Activated gamma-delta T cell treated with anti-CD3 and anti-CD28 coated beads, Interleukin-2, amount 50 U/mL, for 16 hours (primary cell): ENCODE results near the gene CYB561.

ENCODE experiments used
- DNase-seq: peaks from one replicate; pipeline ENCODE4 v3.0.0-alpha.2; 2020; ENCODE audit warnings: low read depth

CYB561 gene

GRCh38 chr17:63407741-63408330, 38.3 kb downstream of the CYB561 start:
- DNase-seq: no peak

DNA sequence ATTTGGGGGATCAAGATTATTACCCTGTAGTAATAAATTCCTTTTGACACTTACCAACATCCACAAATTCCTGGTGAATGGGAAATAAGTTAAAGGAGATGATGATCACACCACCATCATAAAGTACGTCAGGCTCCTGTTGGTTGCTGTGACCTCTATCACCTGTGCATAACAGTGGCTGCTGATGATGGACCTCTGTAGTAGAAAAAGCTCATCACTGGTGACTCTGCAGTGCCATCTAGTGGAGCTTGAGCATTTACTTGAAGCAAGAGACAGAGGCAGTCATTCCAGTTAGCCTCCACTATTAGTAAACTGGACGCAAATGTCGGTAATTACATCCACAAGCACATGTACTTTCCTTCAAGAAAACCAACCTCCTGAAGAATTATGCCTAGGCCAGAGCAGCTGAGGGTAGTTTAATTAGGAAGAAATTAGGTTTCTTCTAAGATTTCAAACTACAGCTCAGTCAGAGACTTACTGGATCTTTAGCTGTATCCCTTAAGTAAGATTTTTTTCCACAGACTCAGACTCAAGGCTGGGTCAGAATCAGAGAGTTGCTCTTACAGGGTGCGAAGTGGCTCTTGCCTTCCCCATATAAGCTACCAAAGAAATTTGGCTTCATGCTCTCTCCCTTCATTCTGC, 39.3 kb downstream of the CYB561 start:
- peak; percentile 56 for DNase-seq

- no peak for DNase-seq
These were observed 40.3 kb downstream of the CYB561 start for GRCh38 chr17:63405741-63406261.

- no peak for DNase-seq
These were observed 41.1 kb downstream of the CYB561 start for GRCh38 chr17:63405020-63405419.

GRCh38 chr17:63402431-63403212, 43.5 kb downstream of the CYB561 start:
- DNase-seq: no peak

- DNase-seq: no peak
These were observed 46.2 kb downstream of the CYB561 start for GRCh38 chr17:63399856-63400255.

- DNase-seq: no peak
These were observed 46.8 kb downstream of the CYB561 start for GRCh38 chr17:63399316-63399715.

DNA sequence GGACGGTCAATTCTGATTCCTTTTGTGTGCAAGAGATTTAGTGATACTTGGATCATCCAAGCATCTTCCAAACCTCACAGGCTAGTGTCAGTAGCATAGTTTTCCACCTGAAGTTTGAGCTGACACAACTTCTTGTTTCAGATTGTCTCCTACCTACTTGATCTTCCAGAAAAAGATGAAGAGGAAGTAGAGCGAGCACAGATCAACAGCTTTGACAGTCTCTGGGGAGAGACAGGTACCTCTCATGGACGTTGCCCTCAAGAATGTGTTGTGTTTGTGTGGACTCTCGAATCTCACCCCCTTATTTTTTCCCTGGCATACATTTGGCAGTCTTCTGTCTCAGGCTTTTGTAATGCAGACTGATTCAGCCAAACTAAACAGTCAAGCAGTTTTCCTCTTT, 47.4 kb downstream of the CYB561 start:
- no peak for DNase-seq

DNA sequence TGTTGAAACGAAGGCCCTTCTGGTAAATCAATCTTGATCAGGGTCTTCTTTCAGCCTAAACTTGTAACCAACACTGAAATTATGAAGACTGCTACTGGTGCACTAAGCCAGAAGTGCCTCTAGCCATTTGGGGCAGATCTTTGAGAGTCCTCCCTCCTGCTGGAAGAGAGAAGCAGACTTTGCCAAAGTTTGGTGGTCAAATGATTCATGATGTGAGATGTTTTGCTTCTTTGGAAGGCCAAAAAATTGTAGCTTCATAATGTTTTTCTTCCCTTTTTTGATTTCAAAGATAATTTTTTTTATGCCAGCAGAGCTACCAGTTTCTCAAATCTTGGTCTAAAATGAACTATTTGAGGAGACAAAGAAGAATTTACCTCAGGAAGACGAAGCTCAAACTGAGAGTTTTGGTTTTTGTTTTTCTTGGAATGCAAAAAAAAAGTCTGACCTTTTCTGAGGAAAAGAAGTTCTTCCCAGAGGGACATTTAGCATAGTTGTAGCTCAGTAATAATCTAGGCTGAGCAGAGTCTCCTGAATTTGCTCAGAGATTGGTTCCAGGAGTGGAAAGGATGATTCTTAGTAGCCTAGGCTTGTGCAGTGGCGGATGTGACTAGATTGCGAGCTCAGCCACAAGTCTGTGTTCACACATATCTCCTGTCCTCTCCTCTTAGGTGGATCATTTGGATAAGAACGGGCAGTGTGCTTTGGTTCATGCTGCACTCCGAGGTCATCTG, 50.9 kb downstream of the CYB561 start:
- no peak for DNase-seq

- no peak for DNase-seq
These were observed 56.0 kb downstream of the CYB561 start for GRCh38 chr17:63390090-63390489.

DNA sequence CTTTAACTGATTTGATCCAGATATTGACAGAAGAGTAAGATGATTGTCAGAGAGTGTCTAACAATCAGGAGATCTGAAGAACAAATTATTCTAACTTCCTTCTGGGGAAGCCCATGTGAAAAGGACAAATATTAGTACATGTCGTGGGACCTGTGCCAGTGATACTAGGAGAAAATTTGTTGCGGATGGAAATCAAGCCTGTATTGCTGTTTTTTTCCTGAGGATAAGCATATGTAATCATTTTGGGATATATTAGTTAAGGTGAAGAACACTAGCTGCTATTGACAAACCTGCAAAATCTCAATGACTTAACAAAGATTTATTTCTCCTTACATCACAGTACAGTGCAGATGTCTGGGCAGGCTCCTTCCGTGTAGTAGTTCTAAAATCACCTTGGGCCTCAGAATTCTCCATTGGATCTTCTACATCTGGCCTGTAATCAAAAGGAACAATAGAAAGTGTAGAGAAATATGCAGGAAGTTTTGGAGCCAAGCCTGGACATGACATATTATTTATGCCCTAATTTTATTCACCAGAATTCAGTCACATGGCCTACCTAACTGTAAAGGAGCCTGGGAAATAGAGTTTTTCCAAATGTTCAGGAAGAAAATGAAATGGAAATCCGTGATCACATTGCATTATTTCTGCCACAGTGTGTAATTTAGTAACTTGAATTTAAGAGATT, 58.3 kb downstream of the CYB561 start:
- no peak for DNase-seq

DNA sequence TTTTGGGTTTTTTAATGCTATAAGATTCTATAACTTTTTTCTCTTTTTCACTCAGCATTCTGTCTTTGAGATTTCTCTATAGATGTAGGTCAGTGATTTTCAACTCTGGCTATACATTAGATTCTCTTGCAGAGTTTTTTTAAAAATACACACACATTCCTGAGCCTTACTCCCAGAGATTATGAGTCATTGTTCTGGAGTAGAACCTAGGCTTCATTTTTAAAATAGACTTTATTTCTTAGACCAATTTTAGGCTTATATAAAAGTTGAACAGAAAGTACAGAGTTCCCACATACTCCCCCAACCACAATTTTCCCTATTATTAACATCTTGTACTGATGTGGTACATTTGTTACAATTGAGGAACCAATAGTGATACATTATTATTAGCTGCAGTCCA, 63.3 kb downstream of the CYB561 start:
- DNase-seq: no peak
